Measurements from ENCODE around the gene SLC2A1.

The SLC2A1 gene

DNA sequence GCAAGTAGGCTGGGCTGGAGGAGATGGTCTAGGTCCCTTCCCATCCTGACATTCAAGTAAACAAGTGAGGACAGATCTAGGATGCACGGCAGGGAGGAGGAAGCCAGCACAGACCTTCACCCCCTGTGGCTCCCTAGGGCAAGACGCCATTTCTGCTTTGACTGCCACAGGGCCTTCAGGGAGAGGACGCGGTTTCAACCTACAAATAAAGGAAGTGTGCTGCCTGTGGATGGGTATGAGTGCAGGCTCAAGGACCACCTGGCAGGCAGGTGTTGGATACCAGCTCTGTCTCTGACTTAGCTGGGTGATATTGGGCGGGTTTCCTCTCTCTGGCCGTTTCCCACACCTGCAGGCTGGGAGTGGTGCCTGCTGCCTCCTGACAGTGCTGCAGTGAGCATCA is 16.2 kb downstream of the SLC2A1 start:
- Histone ChIP-seq H3K27ac (ENCODE audit: low read depth, low read length) (no peak overlapping the region), H4K20me1 (ENCODE audit: control insufficient read depth, insufficient read depth, low read depth, low read length) (peaks cover 35% of the 10 kb centered on the region), H3K9me3 (ENCODE audit: control insufficient read depth, insufficient read depth, low read length) (no peaks in the 10 kb centered on the region), H3K4me1 (ENCODE audit: control insufficient read depth, low read length) (peaks cover 62% of the 10 kb centered on the region), H3K36me3 (ENCODE audit: control insufficient read depth, low read length) (peaks cover 96% of the 10 kb centered on the region), H3F3A (ENCODE audit: control insufficient read depth, insufficient read depth) (no peaks in the 10 kb centered on the region), H3K27me3 (ENCODE audit: control insufficient read depth, low read length) (no peaks in the 10 kb centered on the region), H3K4me3 (ENCODE audit: low read length) (no peak overlapping the region), H3K9me2 (replicated peaks; ENCODE audit: control insufficient read depth, low read length) (no peaks in the 10 kb centered on the region), H3K79me2 (ENCODE audit: control insufficient read depth, low read length) (peaks cover 98% of the 10 kb centered on the region), H3K4me2 (ENCODE audit: low read length) (no peak overlapping the region)
- TF ChIP-seq EZH2phosphoT487 (IDR thresholded peaks at IDR 0.05; ENCODE audit: borderline replicate concordance, low read length): no peak
- TF ChIP-seq, protein P1, sequence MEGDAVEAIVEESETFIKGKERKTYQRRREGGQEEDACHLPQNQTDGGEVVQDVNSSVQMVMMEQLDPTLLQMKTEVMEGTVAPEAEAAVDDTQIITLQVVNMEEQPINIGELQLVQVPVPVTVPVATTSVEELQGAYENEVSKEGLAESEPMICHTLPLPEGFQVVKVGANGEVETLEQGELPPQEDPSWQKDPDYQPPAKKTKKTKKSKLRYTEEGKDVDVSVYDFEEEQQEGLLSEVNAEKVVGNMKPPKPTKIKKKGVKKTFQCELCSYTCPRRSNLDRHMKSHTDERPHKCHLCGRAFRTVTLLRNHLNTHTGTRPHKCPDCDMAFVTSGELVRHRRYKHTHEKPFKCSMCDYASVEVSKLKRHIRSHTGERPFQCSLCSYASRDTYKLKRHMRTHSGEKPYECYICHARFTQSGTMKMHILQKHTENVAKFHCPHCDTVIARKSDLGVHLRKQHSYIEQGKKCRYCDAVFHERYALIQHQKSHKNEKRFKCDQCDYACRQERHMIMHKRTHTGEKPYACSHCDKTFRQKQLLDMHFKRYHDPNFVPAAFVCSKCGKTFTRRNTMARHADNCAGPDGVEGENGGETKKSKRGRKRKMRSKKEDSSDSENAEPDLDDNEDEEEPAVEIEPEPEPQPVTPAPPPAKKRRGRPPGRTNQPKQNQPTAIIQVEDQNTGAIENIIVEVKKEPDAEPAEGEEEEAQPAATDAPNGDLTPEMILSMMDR (IDR thresholded peaks at IDR 0.05; ENCODE audit: low read depth, low read length, poor library complexity, severe bottlenecking): no peak

DNA sequence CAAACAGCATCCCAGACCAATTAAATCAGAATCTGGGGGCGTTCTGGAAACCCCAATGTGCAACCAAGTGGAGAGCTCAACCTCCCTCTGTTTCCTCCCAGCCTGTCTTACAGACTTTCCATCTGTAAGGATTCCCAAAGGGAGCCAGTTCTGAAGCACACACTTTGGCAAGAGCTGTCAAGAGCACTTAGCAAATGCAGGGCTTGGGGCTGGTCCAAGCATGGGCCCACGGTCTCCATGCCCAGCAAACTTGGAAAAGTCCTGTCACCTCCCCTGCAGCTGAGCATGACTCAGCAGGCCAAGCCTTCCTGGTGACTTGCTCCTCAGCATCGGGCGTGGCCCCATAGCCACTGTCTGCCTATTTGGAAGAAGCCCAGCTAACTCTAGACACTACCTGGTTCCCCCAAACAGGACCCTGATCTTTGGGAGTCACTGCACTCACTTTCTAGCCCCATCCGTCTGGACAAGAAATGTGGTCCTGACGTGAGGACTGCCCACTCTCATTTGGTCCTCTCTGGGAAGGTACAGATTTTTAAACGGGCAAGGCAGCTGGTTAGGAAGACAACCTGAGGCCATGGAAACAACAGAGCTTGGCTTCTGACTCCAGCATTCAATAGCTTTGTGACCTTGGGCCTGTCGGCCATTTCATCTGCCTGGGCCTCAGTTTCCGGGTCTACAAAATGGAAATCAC is 16.9 kb downstream of the SLC2A1 start:
- peaks cover 64% of the 10 kb centered on the region for H3K4me1 ChIP-seq (ENCODE audit: control insufficient read depth, low read length)
- no peaks in the 10 kb centered on the region for H3K9me2 ChIP-seq (replicated peaks; ENCODE audit: control insufficient read depth, low read length)
- H3K27ac ChIP-seq (ENCODE audit: low read depth, low read length): no peak overlapping the region
- H4K20me1 ChIP-seq (ENCODE audit: control insufficient read depth, insufficient read depth, low read depth, low read length): peaks cover 41% of the 10 kb centered on the region
- H3K4me2 ChIP-seq (ENCODE audit: low read length): no peak overlapping the region
- H3K36me3 ChIP-seq (ENCODE audit: control insufficient read depth, low read length): peaks cover 96% of the 10 kb centered on the region
- peaks cover 98% of the 10 kb centered on the region for H3K79me2 ChIP-seq (ENCODE audit: control insufficient read depth, low read length)
- no peaks in the 10 kb centered on the region for H3F3A ChIP-seq (ENCODE audit: control insufficient read depth, insufficient read depth)
- no peaks in the 10 kb centered on the region for H3K27me3 ChIP-seq (ENCODE audit: control insufficient read depth, low read length)
- no peaks in the 10 kb centered on the region for H3K9me3 ChIP-seq (ENCODE audit: control insufficient read depth, insufficient read depth, low read length)
- H3K4me3 ChIP-seq (ENCODE audit: low read length): no peak overlapping the region
- TF ChIP-seq, protein P1 (IDR thresholded peaks at IDR 0.05; ENCODE audit: low read depth, low read length, poor library complexity, severe bottlenecking): no peak
- TF ChIP-seq EZH2phosphoT487 (IDR thresholded peaks at IDR 0.05; ENCODE audit: borderline replicate concordance, low read length): no peak

DNA sequence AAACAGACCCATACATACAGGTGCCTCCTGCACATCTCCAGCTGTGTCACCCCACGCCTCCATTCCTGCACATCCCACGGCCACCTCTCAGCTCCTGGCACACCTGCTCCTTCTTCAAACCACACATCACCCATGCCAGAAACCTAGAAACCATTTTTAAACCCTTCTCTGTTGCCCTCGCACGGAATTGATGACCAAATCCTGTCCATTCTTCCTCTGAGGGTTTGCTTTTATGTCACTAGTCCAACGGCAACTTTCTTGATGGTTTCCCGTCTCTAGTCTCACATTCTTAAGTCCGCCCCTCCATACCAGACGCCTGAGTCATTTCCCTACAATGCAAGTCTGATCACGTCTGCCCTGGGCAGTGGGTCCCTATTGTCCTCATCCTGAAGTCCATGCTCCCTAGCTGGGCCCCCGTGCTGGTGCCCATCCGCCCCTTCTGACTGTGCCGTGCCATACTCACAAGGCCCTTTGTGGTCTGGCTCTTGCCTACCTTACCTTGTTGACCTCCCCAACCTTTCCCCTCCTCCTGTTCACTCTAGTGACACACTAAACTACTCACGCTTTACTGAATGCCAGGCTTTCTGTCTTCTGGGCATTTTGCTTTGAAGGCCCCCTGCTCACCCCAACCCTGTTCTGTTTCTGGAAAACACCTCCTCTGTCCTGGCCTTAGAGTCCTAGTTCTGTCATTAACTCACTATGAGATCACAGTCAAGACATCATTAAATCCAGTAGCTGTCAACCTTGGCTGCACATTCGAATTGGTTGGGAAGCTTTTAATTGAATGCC is 17.6 kb downstream of the SLC2A1 start:
- no peak overlapping the region for H3K27ac ChIP-seq (ENCODE audit: low read depth, low read length)
- H4K20me1 ChIP-seq (ENCODE audit: control insufficient read depth, insufficient read depth, low read depth, low read length): peaks cover 47% of the 10 kb centered on the region
- H3F3A ChIP-seq (ENCODE audit: control insufficient read depth, insufficient read depth): no peaks in the 10 kb centered on the region
- TF ChIP-seq, protein P1 (IDR thresholded peaks at IDR 0.05; ENCODE audit: low read depth, low read length, poor library complexity, severe bottlenecking): no peak
- TF ChIP-seq EZH2phosphoT487 (IDR thresholded peaks at IDR 0.05; ENCODE audit: borderline replicate concordance, low read length): no peak
- no peak overlapping the region for H3K4me3 ChIP-seq (ENCODE audit: low read length)
- no peaks in the 10 kb centered on the region for H3K27me3 ChIP-seq (ENCODE audit: control insufficient read depth, low read length)
- no peaks in the 10 kb centered on the region for H3K9me2 ChIP-seq (replicated peaks; ENCODE audit: control insufficient read depth, low read length)
- H3K4me1 ChIP-seq (ENCODE audit: control insufficient read depth, low read length): peaks cover 64% of the 10 kb centered on the region
- peaks cover 98% of the 10 kb centered on the region for H3K79me2 ChIP-seq (ENCODE audit: control insufficient read depth, low read length)
- no peak overlapping the region for H3K4me2 ChIP-seq (ENCODE audit: low read length)
- peaks cover 96% of the 10 kb centered on the region for H3K36me3 ChIP-seq (ENCODE audit: control insufficient read depth, low read length)
- H3K9me3 ChIP-seq (ENCODE audit: control insufficient read depth, insufficient read depth, low read length): no peaks in the 10 kb centered on the region

Measured in DOHH2 (cell line).